ENCODE results near the gene TAF7L. TPM values are rescaled to one million over a fixed set of nuclear protein-coding genes. Genes with fewer than 3 reads are reported as not detected.
A peak's percentile ranks its signal among the peaks of the same experiment; 100 is the strongest.
"Not testable (repeated sequence)": the region's sequence is repeated elsewhere in the genome, so short reads cannot be mapped to it uniquely, and the experiment has no call there.

Gene TAF7L, protein sequence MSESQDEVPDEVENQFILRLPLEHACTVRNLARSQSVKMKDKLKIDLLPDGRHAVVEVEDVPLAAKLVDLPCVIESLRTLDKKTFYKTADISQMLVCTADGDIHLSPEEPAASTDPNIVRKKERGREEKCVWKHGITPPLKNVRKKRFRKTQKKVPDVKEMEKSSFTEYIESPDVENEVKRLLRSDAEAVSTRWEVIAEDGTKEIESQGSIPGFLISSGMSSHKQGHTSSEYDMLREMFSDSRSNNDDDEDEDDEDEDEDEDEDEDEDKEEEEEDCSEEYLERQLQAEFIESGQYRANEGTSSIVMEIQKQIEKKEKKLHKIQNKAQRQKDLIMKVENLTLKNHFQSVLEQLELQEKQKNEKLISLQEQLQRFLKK
- total RNA-seq (not detected), polyA plus RNA-seq (not detected), total RNA-seq (0 to 0.84 (median 0.14) reads per million in 6 experiments)

GRCh38 chrX:101290957-101291603 is at the start of gene TAF7L:
TSS of gene TAF7L (minus strand) at chrX:101291334. CDS start at chrX:101287543, 3,791 bp downstream.
- Mint-ChIP-seq H3K4me3 (no peak within 1 kb of the TSS), H3K9me3 (peaks cover 0 to 1% (median 0%) of the 10 kb centered on the region in 9 donors), H3K27me3 (peaks cover 0 to 8% (median 0%) of the 10 kb centered on the region in 5 donors), H3K36me3 (no peaks in the 10 kb centered on the region), H3K27ac (peak within 1 kb of the TSS in 1 of 10 donors; percentile 29), H3K4me1 (no peaks in the 10 kb centered on the region)
- ATAC-seq, result no peak
- POLR2A ChIA-PET, result no interaction called here
- DNase-seq, result no peak

DNA sequence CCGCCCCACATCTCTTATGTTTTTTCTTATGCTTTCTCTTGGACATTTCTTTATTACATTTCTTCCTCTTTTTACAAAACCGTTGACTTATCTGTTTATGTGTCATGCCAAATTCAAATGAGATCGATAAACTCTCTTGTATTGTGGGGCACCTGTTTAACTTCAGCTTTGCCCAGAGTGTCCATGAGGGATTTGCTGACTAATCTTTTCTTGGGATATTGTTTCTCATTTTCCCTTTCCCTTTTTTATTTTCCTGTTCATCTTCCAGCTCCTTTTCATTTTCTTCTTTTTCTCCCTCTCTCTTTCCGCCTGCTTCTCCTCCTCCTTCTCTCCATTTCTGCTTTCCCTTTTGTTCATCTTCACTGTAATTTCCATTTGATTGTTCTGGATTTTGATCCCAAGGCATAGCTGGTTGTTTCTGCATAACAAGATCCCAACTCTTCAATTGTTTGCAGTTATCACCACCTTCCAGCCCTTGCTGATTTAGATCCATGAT is 46.7 kb upstream of the TAF7L start:
- Mint-ChIP-seq H3K36me3 (peaks cover 0 to 2% (median 0%) of the 10 kb centered on the region in 3 donors), H3K27ac (no peak overlapping the region), H3K9me3 (peaks cover 0 to 7% (median 0%) of the 10 kb centered on the region in 9 donors), H3K4me3 (no peak overlapping the region), H3K4me1 (peaks cover 0 to 1% (median 0%) of the 10 kb centered on the region in 4 donors), H3K27me3 (no peaks in the 10 kb centered on the region)
- ATAC-seq, result no peak
- POLR2A ChIA-PET, result no interaction called here
- DNase-seq, result no peak

- H3K27me3 Mint-ChIP-seq, H3K4me1 Mint-ChIP-seq, DNase-seq, ATAC-seq, POLR2A ChIA-PET, H3K4me3 Mint-ChIP-seq, H3K36me3 Mint-ChIP-seq, H3K27ac Mint-ChIP-seq, H3K9me3 Mint-ChIP-seq: not testable (repeated sequence)
Observed at GRCh38 chrX:101334310-101334709, 43.2 kb upstream of the TAF7L start.

DNA sequence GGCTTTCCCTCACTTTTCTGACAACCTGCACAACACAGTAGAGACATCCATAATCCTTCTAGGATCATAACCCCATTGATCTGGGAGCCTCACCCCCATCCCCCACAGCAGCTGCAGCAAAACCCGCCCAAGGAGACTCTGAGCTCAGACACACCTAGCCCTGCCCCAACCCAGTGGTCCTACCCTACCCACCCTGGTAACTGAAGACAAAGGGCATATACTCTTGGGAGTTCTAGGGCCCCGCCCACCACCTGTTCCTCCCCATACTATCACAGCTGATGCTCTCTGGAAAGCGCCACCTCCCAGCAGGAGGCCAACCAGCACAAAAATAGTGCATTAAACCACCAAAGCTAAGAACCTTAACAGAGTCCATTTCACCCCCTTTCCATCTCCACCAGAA is 35.5 kb upstream of the TAF7L start:
- DNase-seq, H3K36me3 Mint-ChIP-seq, H3K9me3 Mint-ChIP-seq, H3K27ac Mint-ChIP-seq, H3K4me3 Mint-ChIP-seq, ATAC-seq, POLR2A ChIA-PET, H3K27me3 Mint-ChIP-seq, H3K4me1 Mint-ChIP-seq: not testable (repeated sequence)

GRCh38 chrX:101303790-101304189 is 12.7 kb upstream of the TAF7L start:
- Mint-ChIP-seq H3K27ac (no peak overlapping the region), H3K4me1 (peaks cover 0 to 3% (median 0%) of the 10 kb centered on the region in 4 donors), H3K9me3 (peaks cover 0 to 5% (median 0%) of the 10 kb centered on the region in 9 donors), H3K36me3 (no peaks in the 10 kb centered on the region), H3K4me3 (no peak overlapping the region), H3K27me3 (no peaks in the 10 kb centered on the region)
- POLR2A ChIA-PET, result no interaction called here
- ATAC-seq (no peak), DNase-seq (no peak)

GRCh38 chrX:101295603-101296002 is 4.5 kb upstream of the TAF7L start:
- H3K4me3 Mint-ChIP-seq, H3K27me3 Mint-ChIP-seq, H3K27ac Mint-ChIP-seq, DNase-seq, H3K9me3 Mint-ChIP-seq, POLR2A ChIA-PET, H3K4me1 Mint-ChIP-seq, ATAC-seq, H3K36me3 Mint-ChIP-seq: not testable (repeated sequence)

GRCh38 chrX:101287402-101287801 is 3.7 kb downstream of the TAF7L start:
- Mint-ChIP-seq H3K4me3 (no peak overlapping the region), H3K4me1 (no peaks in the 10 kb centered on the region), H3K27me3 (peaks cover 0 to 3% (median 0%) of the 10 kb centered on the region in 5 donors), H3K9me3 (peaks cover 0 to 1% (median 0%) of the 10 kb centered on the region in 9 donors), H3K27ac (no peak overlapping the region), H3K36me3 (no peaks in the 10 kb centered on the region)
- DNase-seq (peak in 3 of 10 donors; percentile 34 to 52 (median 36)), ATAC-seq (no peak)
- POLR2A ChIA-PET, result interaction anchor here (0.7 kb wide), 1 partner anchor 36 kb away, joined by 3 read pairs; no protein-coding TSS in a partner anchor

- POLR2A ChIA-PET, result no interaction called here
- H3K27ac Mint-ChIP-seq, result no peak overlapping the region
- DNase-seq, result no peak
- no peaks in the 10 kb centered on the region for H3K9me3 Mint-ChIP-seq
- H3K27me3 Mint-ChIP-seq, result no peaks in the 10 kb centered on the region
- H3K4me1 Mint-ChIP-seq, result no peaks in the 10 kb centered on the region
- no peak for ATAC-seq
- H3K4me3 Mint-ChIP-seq, result no peak overlapping the region
- H3K36me3 Mint-ChIP-seq, result no peaks in the 10 kb centered on the region
Observed at GRCh38 chrX:101276238-101276637, 14.9 kb downstream of the TAF7L start.

DNA sequence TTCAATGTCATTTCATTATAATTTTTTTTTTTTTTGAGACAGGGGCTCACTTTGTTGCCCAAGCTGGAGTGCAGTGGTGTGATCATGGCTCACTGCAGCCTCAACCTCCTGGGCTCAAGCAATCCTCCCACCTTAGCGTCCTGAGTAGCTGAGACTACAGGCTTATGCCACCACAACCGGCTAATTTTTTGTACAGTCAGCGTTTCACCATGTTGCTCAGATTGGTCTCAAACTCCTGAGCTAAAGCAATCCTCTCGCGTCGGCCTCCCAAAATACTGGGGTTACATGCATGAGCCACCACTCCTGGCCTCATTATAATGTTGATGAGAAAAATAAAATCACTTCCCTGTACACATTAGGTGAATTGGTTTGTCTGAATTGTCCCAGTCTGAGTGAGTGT is 16.9 kb downstream of the TAF7L start:
- H3K36me3 Mint-ChIP-seq, result no peaks in the 10 kb centered on the region
- H3K27ac Mint-ChIP-seq, result no peak overlapping the region
- no peak overlapping the region for H3K4me3 Mint-ChIP-seq
- DNase-seq (no peak), ATAC-seq (no peak)
- no peaks in the 10 kb centered on the region for H3K4me1 Mint-ChIP-seq
- H3K27me3 Mint-ChIP-seq, result no peaks in the 10 kb centered on the region
- POLR2A ChIA-PET, result no interaction called here
- no peaks in the 10 kb centered on the region for H3K9me3 Mint-ChIP-seq

GRCh38 chrX:101265869-101266428 is 25.2 kb downstream of the TAF7L start:
- Mint-ChIP-seq H3K36me3 (no peaks in the 10 kb centered on the region), H3K27ac (no peak overlapping the region), H3K4me3 (no peak overlapping the region), H3K27me3 (no peaks in the 10 kb centered on the region), H3K4me1 (no peaks in the 10 kb centered on the region), H3K9me3 (no peaks in the 10 kb centered on the region)
- no peak for ATAC-seq
- POLR2A ChIA-PET, result no interaction called here
- DNase-seq, result no peak

- no peak overlapping the region for H3K27ac Mint-ChIP-seq
- peaks cover 0 to 3% (median 2%) of the 10 kb centered on the region in 4 donors for H3K4me1 Mint-ChIP-seq
- H3K36me3 Mint-ChIP-seq, result no peaks in the 10 kb centered on the region
- no peaks in the 10 kb centered on the region for H3K27me3 Mint-ChIP-seq
- no peak overlapping the region for H3K4me3 Mint-ChIP-seq
- DNase-seq (no peak), ATAC-seq (no peak)
- no peaks in the 10 kb centered on the region for H3K9me3 Mint-ChIP-seq
- POLR2A ChIA-PET, result no interaction called here
Observed at GRCh38 chrX:101263766-101264165, 27.4 kb downstream of the TAF7L start.

DNA sequence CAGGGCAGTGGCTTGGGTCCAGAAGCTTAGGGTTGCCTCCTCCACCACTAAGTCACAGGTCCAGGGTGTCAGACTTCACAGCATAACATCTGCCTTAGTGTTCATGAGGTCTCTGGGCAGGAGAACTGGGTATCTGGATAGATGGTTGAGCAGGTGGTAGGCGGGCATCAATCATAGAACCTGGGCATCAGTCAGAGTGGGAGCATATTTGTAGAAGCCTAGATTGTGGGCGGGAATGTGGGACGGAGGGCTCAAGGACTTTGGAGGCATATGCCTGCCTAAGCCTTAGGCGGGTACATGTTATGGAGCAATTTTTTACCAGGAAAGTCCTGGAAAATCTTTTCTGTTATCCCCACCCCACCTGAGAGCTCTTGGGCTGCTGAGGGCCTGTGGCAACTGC is 28.5 kb downstream of the TAF7L start:
- Mint-ChIP-seq H3K36me3 (no peaks in the 10 kb centered on the region), H3K27ac (no peak overlapping the region), H3K4me3 (no peak overlapping the region), H3K9me3 (no peaks in the 10 kb centered on the region), H3K27me3 (no peaks in the 10 kb centered on the region), H3K4me1 (peaks cover 3 to 14% (median 9%) of the 10 kb centered on the region in 4 donors)
- DNase-seq (no peak), ATAC-seq (no peak)
- POLR2A ChIA-PET, result no interaction called here

GRCh38 chrX:101260435-101260834 is 30.7 kb downstream of the TAF7L start:
- H3K27ac Mint-ChIP-seq, result peak overlapping the region in 1 of 10 donors; percentile 72
- POLR2A ChIA-PET, result no interaction called here
- no peak overlapping the region for H3K4me3 Mint-ChIP-seq
- H3K9me3 Mint-ChIP-seq, result no peaks in the 10 kb centered on the region
- no peak for DNase-seq
- H3K4me1 Mint-ChIP-seq, result peaks cover 7 to 28% (median 13%) of the 10 kb centered on the region in 4 donors
- no peaks in the 10 kb centered on the region for H3K27me3 Mint-ChIP-seq
- H3K36me3 Mint-ChIP-seq, result no peaks in the 10 kb centered on the region
- no peak for ATAC-seq
